Stromal cell of bone marrow (primary cell): ENCODE results near the gene LYZL2.
"Not testable (repeated sequence)": the region's sequence is repeated elsewhere in the genome, so short reads cannot be mapped to it uniquely, and the experiment has no call there.

ENCODE experiments used
- DNase-seq: peaks from one replicate; pipeline ENCODE4 v3.0.0-alpha.2; 2012; ENCODE audit warnings: low read depth

The LYZL2 gene

GRCh38 chr10:30629653-30630052 is at the start of gene LYZL2:
Gene LYZL2 (minus strand): TSS chr10:30629753. CDS start chr10:30626915, 2,838 bp downstream.
- DNase-seq, result no peak

DNA sequence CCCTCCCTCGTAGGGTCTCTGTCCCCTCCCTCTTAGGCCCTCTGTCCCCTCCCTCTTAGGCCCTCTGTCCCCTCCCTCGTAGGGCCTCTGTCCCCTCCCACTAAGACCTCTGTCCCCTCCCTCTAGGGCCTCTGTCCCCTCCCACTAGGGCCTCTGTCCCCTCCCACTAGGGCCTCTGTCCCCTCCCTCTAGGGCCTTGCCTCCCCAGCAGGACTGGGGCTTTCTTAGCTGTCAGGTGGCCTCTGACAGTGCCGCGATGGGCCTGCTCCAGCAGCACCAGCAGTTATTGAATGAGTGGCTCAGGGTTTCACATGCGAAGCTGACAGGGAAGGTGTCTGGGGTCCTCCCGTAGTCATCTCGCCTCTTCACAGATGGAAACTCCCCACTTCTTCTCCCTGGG is 48.1 kb upstream of the LYZL2 start:
- DNase-seq, result not testable (repeated sequence)

DNA sequence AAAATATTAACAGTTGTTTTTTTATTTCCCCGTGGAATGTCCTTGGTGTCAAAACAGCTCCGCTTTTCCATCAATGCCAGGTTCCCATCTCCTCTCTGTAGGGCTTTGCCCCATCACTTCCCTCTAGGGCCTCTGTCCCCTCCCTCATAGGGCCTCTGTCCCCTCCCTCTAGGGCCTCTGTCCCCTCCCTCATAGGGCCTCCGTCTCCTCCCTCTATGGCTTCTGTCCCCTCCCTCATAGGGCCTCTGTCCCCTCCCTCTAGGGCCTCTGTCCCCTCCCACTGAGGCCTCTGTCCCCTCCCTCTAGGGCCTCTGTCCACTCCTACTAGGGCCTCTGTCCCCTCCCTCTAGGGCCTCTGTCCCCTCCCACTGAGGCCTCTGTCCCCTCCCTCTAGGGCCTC is 47.6 kb upstream of the LYZL2 start:
- not testable (repeated sequence) for DNase-seq

DNA sequence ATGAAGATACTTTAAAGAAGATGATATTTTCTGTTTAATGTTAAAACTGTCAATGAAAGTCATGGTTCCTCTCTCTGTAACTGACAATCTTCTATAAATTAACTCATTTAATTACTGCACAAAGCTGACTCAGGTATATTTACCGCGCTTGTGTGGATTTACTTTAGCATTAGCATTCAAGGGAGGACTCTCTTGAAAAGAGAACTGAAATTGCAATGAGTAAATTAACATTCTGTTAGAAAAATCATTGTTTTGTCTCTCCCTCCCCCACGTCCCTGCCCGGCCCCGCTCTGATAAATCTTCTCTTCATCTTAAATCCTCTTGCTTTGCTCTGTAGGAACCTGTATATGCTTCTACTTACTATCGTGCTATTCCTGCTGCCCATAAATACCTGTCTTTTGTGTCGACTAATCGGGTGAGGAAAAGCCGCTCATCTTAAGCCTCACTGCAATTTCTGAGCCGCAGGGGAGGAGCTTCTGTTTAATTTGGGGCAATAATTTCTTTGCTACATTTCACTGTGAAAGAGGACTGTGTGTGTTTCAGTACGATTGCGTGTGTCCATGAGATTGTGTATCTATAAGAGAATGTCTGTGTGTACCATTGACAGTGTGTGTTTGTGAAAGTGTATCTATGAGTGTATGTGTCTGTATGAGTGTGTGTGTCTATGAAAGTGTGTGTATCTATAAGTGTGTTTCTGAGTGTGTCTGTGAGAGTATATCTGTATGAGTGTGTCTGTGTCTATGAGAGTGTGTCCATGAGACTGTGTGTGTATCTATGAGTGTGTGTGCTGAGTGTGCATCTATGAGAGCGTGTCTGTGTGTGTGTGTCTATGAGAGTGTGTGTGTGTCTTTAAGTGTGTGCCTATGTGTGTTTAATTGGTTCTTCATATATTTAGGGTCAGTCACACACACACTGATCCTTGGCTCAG is 46.5 kb upstream of the LYZL2 start:
- no peak for DNase-seq

- DNase-seq, result no peak
Observed at GRCh38 chr10:30674796-30675195, 45.2 kb upstream of the LYZL2 start.

DNA sequence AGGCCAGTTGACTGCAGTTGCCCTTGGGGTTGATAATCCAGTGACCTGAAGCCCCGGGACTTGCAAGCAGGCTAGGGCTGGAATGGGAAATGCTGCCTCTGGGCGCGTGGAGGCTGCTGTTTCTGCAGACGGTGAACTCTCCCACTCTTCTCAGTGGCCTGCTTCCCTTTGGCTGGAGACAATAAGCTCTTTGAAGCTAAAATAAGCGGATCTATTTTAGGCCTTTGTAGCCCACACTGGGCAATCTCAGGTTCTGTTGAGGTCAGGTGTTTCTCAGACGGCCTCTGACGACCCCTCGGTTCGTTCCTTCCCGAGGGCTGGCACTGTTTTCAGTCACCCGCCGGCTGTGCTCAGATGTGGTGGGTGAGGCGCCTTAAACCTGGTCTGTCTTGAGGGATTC is 43.7 kb upstream of the LYZL2 start:
- not testable (repeated sequence) for DNase-seq

GRCh38 chr10:30672338-30672737 is 42.8 kb upstream of the LYZL2 start:
- not testable (repeated sequence) for DNase-seq

- peak; percentile 74 for DNase-seq
Observed at GRCh38 chr10:30671026-30671616, 41.6 kb upstream of the LYZL2 start.

DNA sequence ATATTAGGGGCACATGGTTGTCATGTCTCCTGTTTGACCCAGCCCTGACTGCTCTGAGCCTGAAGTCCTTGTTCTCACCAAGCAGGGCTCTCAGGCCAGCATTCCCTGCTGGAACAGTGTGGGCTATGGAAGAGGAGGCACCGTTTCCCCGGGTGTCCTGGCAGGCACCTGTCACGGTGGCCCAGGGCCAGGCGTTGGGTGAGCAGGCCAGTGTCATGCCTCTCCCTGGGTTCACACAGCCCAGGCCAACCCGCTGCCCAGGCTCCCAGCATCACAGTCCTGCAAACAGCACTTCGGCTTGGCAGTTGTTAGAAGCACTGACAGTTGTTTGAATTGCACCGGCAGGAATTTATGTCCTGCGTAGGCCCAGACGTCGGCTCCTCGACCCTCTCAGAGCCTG is 38.4 kb upstream of the LYZL2 start:
- DNase-seq, result not testable (repeated sequence)

DNA sequence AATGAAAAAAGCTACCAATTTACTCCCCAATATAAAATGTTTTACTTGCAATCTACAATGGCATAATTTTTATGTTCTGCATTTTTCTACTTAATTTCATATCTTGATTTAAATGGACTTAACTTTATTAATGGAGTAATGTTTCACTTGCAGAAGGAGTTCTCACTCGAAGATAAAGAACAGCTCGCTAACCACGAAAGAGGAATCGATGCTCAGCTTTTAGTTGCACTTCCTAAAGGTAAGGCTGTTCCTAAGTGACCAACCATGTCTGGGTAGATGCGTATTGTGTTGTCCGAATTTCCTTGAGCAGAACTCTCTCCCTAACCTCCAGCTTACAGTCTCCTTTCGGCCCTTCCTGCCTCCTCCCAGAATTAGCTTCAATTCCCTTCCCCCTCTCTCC is 33.9 kb upstream of the LYZL2 start:
- DNase-seq, result not testable (repeated sequence)

DNA sequence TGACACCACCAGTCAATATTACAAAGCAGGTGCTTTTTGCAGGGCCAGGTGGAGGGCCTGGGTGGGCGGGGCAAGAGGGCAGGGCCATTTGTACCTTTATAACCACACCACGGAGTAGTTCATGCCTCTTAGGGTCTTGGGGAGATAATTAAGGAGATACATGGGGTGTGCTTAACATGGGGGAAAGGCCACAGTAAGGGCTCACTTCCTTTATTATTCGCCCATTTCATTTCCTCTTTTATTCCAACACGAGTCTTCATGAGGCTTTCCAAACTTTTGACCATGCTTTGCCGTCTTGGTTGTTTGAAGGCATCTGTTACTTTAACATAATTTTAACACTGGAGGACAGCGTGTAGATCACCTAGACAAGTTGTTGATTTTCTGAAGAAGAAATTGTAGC is 33.3 kb upstream of the LYZL2 start:
- DNase-seq, result no peak

GRCh38 chr10:30660314-30660713 is 30.8 kb upstream of the LYZL2 start:
- not testable (repeated sequence) for DNase-seq

DNA sequence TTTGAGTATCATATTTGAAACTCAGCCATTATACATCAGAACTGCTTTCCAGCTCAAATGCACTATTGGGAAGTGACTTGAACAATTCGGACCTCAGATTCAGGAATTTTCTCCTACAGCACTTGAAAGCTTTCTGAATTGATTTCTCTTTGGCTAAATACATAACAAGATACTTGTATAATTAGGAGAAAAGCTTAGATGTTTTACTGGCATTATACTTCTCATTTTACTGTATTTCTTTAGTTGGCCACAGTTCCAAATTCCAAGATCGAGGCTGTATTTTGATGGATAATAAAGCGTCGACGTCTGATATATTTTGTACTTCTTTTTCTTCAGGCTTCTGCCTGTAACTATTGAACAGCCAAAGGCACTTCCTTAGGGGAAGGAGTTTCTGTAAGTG is 26.7 kb upstream of the LYZL2 start:
- DNase-seq, result no peak

DNA sequence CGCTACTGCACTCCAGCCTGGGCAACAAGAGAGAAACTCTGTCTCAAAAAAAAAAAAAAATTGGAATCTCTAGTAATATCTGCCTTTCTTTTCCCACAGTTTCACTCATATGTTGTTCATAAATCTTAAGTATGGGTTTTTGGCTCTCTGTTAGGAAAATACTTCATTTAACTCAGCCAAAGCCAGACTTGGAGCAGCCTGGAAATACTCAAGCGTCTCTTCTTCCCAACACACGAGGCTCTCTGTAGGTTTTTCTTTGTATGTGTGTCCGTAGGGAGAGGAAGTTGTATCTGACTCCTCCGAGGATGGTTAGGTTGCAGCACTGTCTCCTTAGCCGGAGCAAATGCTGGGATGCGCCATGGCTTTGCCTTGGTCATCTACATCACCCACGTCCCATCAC is 25.4 kb upstream of the LYZL2 start:
- not testable (repeated sequence) for DNase-seq

- not testable (repeated sequence) for DNase-seq
Observed at GRCh38 chr10:30651470-30652397, 22.2 kb upstream of the LYZL2 start.

DNA sequence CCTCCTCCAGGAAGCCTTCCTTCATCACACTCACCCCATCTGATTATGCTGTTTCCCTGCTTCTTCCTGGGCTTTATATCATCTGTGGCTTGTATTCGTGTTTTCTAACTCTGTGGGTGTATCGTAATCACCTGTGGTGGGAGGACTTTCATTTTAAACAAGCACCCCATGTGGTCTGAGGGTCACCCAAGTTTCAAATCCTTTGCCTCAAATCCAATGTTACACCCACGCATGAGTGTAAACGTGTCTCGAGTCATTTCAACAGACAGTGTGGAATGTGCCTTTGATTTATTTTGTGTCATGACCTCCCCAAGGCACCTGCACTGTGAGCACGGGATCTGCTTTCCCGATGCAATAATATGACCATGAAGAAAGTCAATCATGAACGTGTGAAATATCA is 17.5 kb upstream of the LYZL2 start:
- no peak for DNase-seq

- DNase-seq, result peak; percentile 13
Observed at GRCh38 chr10:30645340-30645827, 15.8 kb upstream of the LYZL2 start.

- not testable (repeated sequence) for DNase-seq
Observed at GRCh38 chr10:30644408-30644861, 14.9 kb upstream of the LYZL2 start.

- not testable (repeated sequence) for DNase-seq
Observed at GRCh38 chr10:30643557-30644199, 14.1 kb upstream of the LYZL2 start.

DNA sequence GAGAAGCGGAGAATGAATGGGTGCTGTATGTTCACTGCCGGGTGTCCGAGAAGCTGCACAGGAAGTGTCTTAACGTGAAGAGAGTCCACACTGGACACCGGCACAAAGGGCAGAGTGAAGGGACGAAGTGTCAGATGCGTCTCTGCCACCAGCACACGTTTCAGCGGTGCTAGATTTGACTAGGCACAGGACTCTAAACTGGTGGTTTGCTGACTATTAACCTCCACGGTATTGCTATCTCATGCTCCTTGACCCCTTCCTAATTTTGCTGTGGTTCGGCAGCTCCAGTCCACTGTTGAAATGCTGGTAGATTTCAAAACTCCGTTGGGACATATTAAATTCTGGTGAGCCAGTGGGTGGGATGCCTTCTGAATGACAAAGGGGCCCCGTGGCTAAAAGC is 13.3 kb upstream of the LYZL2 start:
- not testable (repeated sequence) for DNase-seq
